K562 treated with DMSO at 1 percent for 4 hours (cell line): Measurements from ENCODE around the gene MINAR2. TPM values are rescaled to one million over a fixed set of nuclear protein-coding genes. Genes with fewer than 3 reads are reported as not detected.

ENCODE experiments used
- total RNA-seq: library from RNA; unstranded; fragments of 300-600 nt; gene quantifications from 2 replicates; pipeline ENCODE4 v1.2.3, GENCODE V29; 2022; ENCODE audit not compliant: insufficient read depth

Gene MINAR2, protein sequence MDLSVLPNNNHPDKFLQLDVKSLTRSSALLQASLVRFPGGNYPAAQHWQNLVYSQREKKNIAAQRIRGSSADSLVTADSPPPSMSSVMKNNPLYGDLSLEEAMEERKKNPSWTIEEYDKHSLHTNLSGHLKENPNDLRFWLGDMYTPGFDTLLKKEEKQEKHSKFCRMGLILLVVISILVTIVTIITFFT
- not detected in 2 replicates for total RNA-seq

DNA sequence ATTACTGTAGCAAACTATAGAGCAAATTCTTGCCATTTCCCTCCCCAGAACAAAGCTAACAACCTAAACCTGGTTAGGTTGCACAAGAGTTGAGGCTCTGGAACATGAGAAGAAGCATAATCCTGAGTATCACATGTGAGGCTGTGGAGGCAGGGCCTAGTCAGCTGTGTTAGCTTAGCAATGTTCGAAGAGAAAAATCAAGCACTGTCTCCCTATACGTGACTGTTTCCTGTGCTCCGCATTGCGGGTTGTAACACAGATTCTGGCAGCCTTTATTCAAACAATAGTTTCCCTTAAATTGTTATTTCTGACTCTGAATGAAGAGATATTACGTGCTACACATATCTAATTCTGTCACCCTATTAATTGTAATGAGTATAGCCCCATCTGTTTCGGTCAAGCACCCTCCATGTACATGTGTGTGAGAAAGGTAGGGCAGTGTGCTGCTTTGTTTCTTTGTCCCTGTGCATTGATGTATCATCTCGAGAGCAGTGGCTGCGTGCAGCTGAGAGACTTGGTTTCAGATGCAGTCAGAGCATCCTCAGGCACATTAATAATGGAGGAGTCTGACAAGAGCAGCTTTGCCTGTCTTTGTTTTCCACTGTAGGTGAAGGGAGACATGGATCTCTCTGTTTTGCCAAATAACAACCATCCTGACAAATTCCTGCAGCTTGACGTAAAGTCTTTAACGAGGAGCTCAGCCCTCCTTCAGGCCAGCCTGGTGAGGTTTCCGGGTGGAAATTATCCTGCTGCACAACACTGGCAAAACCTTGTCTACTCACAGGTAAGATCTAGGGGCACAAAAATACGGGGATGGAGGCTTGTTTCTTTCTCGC is at the start of gene MINAR2:
Gene MINAR2 (plus strand): TSS at position 523 of the 836 bp plus-strand sequence. CDS start 97 bp downstream, at position 620.

Other genes starting within 250 kb of the MINAR2 start
- not detected in 2 replicates for gene CHSY3, start 156.4 kb downstream of the MINAR2 start, total RNA-seq